H1 (cell line): ENCODE data around the gene NFIX. TPM values are rescaled to one million over a fixed set of nuclear protein-coding genes. Genes with fewer than 3 reads are reported as not detected.
A peak's percentile ranks its signal among the peaks of the same experiment; 100 is the strongest.

ENCODE experiments used
- CTCF ChIA-PET: fragments of 300-600 bp; sonication (Branson Sonifier 250); formaldehyde crosslinking; loops from one replicate; lab custom pipeline; 2021; ENCODE audit not compliant: partially characterized antibody; lab: Charles Lee
- POLR2A ChIA-PET: fragments of 300-600 bp; sonication (Branson Sonifier 250); formaldehyde crosslinking; loops from one replicate; lab custom pipeline; 2021; ENCODE audit warnings: inconsistent platforms; ENCODE audit not compliant: partially characterized antibody; lab: Charles Lee
- DNase-seq, 2 experiments: peaks; one replicate each; pipeline versions ENCODE4 v3.0.0 to v3.0.0-alpha.2; 2010 to 2022; ENCODE audit warnings: low spot score in 2 of 2, low read depth in 1 of 2, mixed read lengths in 1 of 2
- FAIRE-seq: peaks from 2 replicates; lab custom pipeline; 2011; peaks lifted over from hg19 to GRCh38; lab: Jason Lieb, UNC
- H2AFZ ChIP-seq: 2 replicates; pipeline ENCODE4 v1.8.1; 2012; ENCODE audit warnings: low read length, inconsistent platforms
- H2AK5ac ChIP-seq: 2 replicates; pipeline ENCODE4 v1.6.1; 2013; ENCODE audit warnings: low read depth, low read length
- H2BK120ac ChIP-seq: replicated peaks from 2 replicates; pipeline ENCODE3; 2013; ENCODE audit warnings: low read depth, low read length, inconsistent platforms
- H2BK12ac ChIP-seq: 2 replicates; pipeline ENCODE4 v1.6.1; 2013; ENCODE audit warnings: low read depth, low read length
- H2BK15ac ChIP-seq: 2 replicates; pipeline ENCODE4 v1.6.1; 2013; ENCODE audit warnings: low read length
- H2BK20ac ChIP-seq: 2 replicates; pipeline ENCODE4 v1.6.1; 2013; ENCODE audit warnings: low read length
- H2BK5ac ChIP-seq: 2 replicates; pipeline ENCODE4 v1.6.1; 2013; ENCODE audit warnings: low read depth, low read length
- H3K14ac ChIP-seq: 2 replicates; pipeline ENCODE4 v1.6.1; 2013; ENCODE audit warnings: inconsistent platforms; ENCODE audit not compliant: insufficient read length
- H3K18ac ChIP-seq: 2 replicates; pipeline ENCODE4 v1.6.1; 2013; ENCODE audit warnings: low read length; ENCODE audit errors: extremely low read depth
- H3K23ac ChIP-seq: 2 replicates; pipeline ENCODE4 v1.6.1; 2013; ENCODE audit warnings: inconsistent platforms; ENCODE audit not compliant: insufficient read length
- H3K23me2 ChIP-seq: 2 replicates; pipeline ENCODE4 v1.6.1; 2013; ENCODE audit warnings: low read depth, low read length
- H3K27ac ChIP-seq: 2 replicates; pipeline ENCODE4 v1.6.1; 2011; ENCODE audit warnings: low read depth, low read length, inconsistent platforms
- H3K27me3 ChIP-seq, 4 experiments: replicated peaks in 1 of 4; 1 replicate in 1 of 4; 2 replicates in 3 of 4; pipeline versions ENCODE4 v1.6.1 to v1.8.1; 2011 to 2013; ENCODE audit warnings: low read length in 3 of 4, mild to moderate bottlenecking in 3 of 4, inconsistent platforms in 2 of 4, mixed read lengths in 2 of 4, moderate library complexity in 1 of 4; ENCODE audit not compliant: control insufficient read depth in 3 of 4, insufficient read depth in 3 of 4; ENCODE audit errors: extremely low read depth in 1 of 4
- H3K36me3 ChIP-seq, 4 experiments: 2 replicates each; pipeline versions ENCODE4 v1.6.1 to v1.8.1; 2011 to 2013; ENCODE audit warnings: mild to moderate bottlenecking in 4 of 4, low read length in 3 of 4, moderate library complexity in 2 of 4, control low read depth in 1 of 4, inconsistent platforms in 1 of 4; ENCODE audit not compliant: insufficient read depth in 4 of 4, control insufficient read depth in 2 of 4
- H3K4ac ChIP-seq: replicated peaks from 2 replicates; pipeline ENCODE3; 2013; ENCODE audit warnings: low read length, low read depth, mixed read lengths, inconsistent platforms; ENCODE audit not compliant: insufficient read length
- H3K4me1 ChIP-seq, 4 experiments: replicated peaks in 1 of 4; 1 replicate in 1 of 4; 2 replicates in 3 of 4; pipeline versions ENCODE4 v1.6.1 to v1.8.1; 2011 to 2013; ENCODE audit warnings: low read length in 3 of 4, inconsistent platforms in 2 of 4, mixed read lengths in 1 of 4; ENCODE audit not compliant: insufficient read depth in 4 of 4, control insufficient read depth in 3 of 4
- H3K4me2 ChIP-seq, 2 experiments: 2 replicates each; pipeline versions ENCODE4 v1.6.1 to v1.8.1; 2011 to 2013; ENCODE audit warnings: low read depth in 2 of 2, low read length in 2 of 2, control low read depth in 1 of 2, inconsistent platforms in 1 of 2, mild to moderate bottlenecking in 1 of 2; ENCODE audit not compliant: insufficient read depth in 1 of 2
- H3K4me3 ChIP-seq, 4 experiments: fragments of 200-600, 300-600 bp in 1 of 4; sonication (generic), shearing (Covaris generic), sonication (Bioruptor Twin) in 1 of 4; 2 replicates each; pipeline versions ENCODE4 v1.5.1 to v1.8.1; 2011 to 2016; ENCODE audit warnings: low read length in 4 of 4, low read depth in 3 of 4, control low read depth in 2 of 4, inconsistent platforms in 2 of 4, mild to moderate bottlenecking in 2 of 4, mixed read lengths in 1 of 4, moderate library complexity in 1 of 4; ENCODE audit not compliant: insufficient read depth in 2 of 4; ENCODE audit errors: extremely low read depth in 1 of 4
- H3K56ac ChIP-seq: replicated peaks from 2 replicates; pipeline ENCODE3; 2013; ENCODE audit warnings: low read depth, mild to moderate bottlenecking, mixed read lengths, low read length, inconsistent platforms; ENCODE audit not compliant: insufficient read length
- H3K79me1 ChIP-seq: 2 replicates; pipeline ENCODE4 v1.6.1; 2013; ENCODE audit warnings: low read depth, low read length, control low read depth
- H3K79me2 ChIP-seq, 2 experiments: 2 replicates each; pipeline versions ENCODE4 v1.6.1 to v1.8.1; 2012 to 2013; ENCODE audit warnings: low read length in 2 of 2, mild to moderate bottlenecking in 2 of 2, inconsistent platforms in 1 of 2; ENCODE audit not compliant: insufficient read depth in 2 of 2, control insufficient read depth in 1 of 2
- H3K9ac ChIP-seq, 4 experiments: replicated peaks in 1 of 4; 1 replicate in 1 of 4; 2 replicates in 3 of 4; pipeline versions ENCODE4 v1.6.1 to v1.8.1; 2011 to 2013; ENCODE audit warnings: low read depth in 3 of 4, low read length in 3 of 4, control low read depth in 2 of 4, mild to moderate bottlenecking in 2 of 4, moderate library complexity in 2 of 4, inconsistent platforms in 1 of 4; ENCODE audit errors: extremely low read depth in 1 of 4
- H3K9me3 ChIP-seq, 2 experiments: 2 replicates each; pipeline versions ENCODE4 v1.6.1 to v1.8.1; 2012 to 2013; ENCODE audit warnings: mild to moderate bottlenecking in 2 of 2, moderate library complexity in 2 of 2, control low read depth in 1 of 2, inconsistent platforms in 1 of 2, low read depth in 1 of 2, low read length in 1 of 2, mixed read lengths in 1 of 2; ENCODE audit not compliant: insufficient read depth in 2 of 2
- H4K20me1 ChIP-seq, 2 experiments: replicated peaks in 1 of 2; 2 replicates each; pipeline versions ENCODE3 to v1.8.1; 2011 to 2013; ENCODE audit warnings: inconsistent platforms in 2 of 2, low read length in 2 of 2, mild to moderate bottlenecking in 1 of 2; ENCODE audit not compliant: insufficient read depth in 2 of 2, control insufficient read depth in 1 of 2
- H4K5ac ChIP-seq: 2 replicates; pipeline ENCODE4 v1.6.1; 2013; ENCODE audit warnings: low read length, low read depth, mixed read lengths, inconsistent platforms; ENCODE audit not compliant: insufficient read length
- H4K8ac ChIP-seq: 2 replicates; pipeline ENCODE4 v1.8.0; 2013; ENCODE audit warnings: mild to moderate bottlenecking, moderate library complexity, low read length, inconsistent platforms; ENCODE audit not compliant: insufficient read depth; ENCODE audit errors: extremely low read depth
- H4K91ac ChIP-seq: replicated peaks from 2 replicates; pipeline ENCODE3; 2013; ENCODE audit warnings: low read length, mixed read lengths, inconsistent platforms; ENCODE audit not compliant: insufficient read length
- ASH2L ChIP-seq: fragments of 200-600, 300-600 bp; sonication (generic); IDR thresholded peaks from one replicate; pipeline ENCODE4 v1.7.1; 2017; ENCODE audit warnings: low read length
- KDM1A ChIP-seq: fragments of 200-600, 300-600 bp; sonication (generic); IDR thresholded peaks from 2 replicates; pipeline ENCODE4 v1.7.1; 2016; ENCODE audit warnings: mild to moderate bottlenecking, low read length, borderline replicate concordance
- MAX ChIP-seq: IDR thresholded peaks from 2 replicates; pipeline ENCODE4 v1.6.1; 2012; ENCODE audit warnings: inconsistent platforms
- TCF12 ChIP-seq: IDR thresholded peaks from 2 replicates; pipeline ENCODE4 v1.6.1; 2011; ENCODE audit warnings: low read depth, mild to moderate bottlenecking, low read length
- WGBS, 2 experiments: shearing (Covaris generic) in 1 of 2; methylation state at CpG; one replicate each; pipeline versions ENCODE4 v1.1.6 to v1.1.7; 2013 to 2015; ENCODE audit warnings: low lambda C conversion rate in 2 of 2, mixed read lengths in 2 of 2, inconsistent platforms in 1 of 2, low coverage in 1 of 2, missing lambda C conversion rate in 1 of 2; ENCODE audit not compliant: insufficient replicate concordance in 2 of 2, insufficient coverage in 1 of 2, insufficient read length in 1 of 2; ENCODE audit errors: extremely low coverage in 1 of 2, missing lambda C conversion rate in 1 of 2; 5-methylcytosine and 5-hydroxymethylcytosine counted together
- polyA plus RNA-seq, 7 experiments: library from polyadenylated mRNA; depleted of rRNA in 3 of 7; stranded (reverse) in 5 of 7; unstranded in 2 of 7; fragments of >200 nt in 5 of 7; fragments of 200-250 nt in 2 of 7; gene quantifications; 1 replicate in 5 of 7; 2 replicates in 1 of 7; 4 replicates in 1 of 7; pipeline versions ENCODE4 v1.2.1 to v1.2.3, GENCODE V29; 2011 to 2013; ENCODE audit warnings: missing spikeins in 2 of 7, mixed read lengths in 2 of 7
- total RNA-seq: library from RNA; stranded (reverse); fragmentation: NEBNext Ultra II Directional; extraction: Animal tissue kit (Norgen Biotek cat#: 25700); gene quantifications from 2 replicates; pipeline ENCODE4 v1.2.1, GENCODE V29; 2021

NFIX gene
- total and polyA plus RNA-seq, 2 of the 8 experiments (the other 6 are each of a cell fraction or from before 2014, with no cell fraction given), result 0.03 to 0.20 TPM

DNA sequence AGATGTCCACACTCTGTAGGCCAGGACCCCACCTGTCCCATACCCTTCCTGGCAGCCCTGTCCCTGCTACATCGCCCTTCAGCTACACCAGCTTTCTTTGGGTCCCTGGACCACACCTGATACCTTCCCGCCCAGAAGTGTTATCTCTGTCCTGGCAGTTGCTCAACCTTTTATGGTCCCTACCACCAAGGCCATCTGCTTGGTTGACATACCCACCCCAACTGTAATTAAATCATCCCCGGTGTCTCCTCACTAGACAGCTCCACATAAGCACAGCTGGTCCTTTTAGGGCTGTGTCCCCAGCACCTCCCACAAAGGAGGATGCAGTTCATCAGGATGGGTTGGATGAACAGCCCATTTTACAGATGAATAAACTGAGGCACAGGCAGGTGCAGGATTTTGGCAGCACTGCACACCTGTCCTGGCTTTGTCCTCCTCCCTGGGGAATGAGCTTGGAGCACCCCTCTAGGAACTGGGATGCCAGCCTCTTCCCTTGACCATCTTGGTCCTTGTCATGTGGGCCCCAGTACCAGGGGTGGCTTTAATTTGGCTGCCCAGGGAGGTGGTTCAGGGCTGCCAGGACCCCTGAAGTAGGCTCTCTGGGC lies 135.7 kb downstream of the NFIX start:
- Histone ChIP-seq H2AFZ (no peak overlapping the region), H3K27ac (no peak overlapping the region), H3K56ac (no peak overlapping the region), H3K79me2 (peaks cover 22 to 88% of the 10 kb centered on the region in 2 experiments), H3K4me2 (no peak overlapping the region), H4K8ac (no peak overlapping the region), H3K23me2 (no peaks in the 10 kb centered on the region), H2BK20ac (no peak overlapping the region), H3K79me1 (peaks cover 35% of the 10 kb centered on the region), H2BK15ac (no peak overlapping the region), H4K20me1 (peaks cover 44 to 63% of the 10 kb centered on the region in 2 experiments), H3K36me3 (peaks cover 0 to 26% (median 16%) of the 10 kb centered on the region in 4 experiments), H3K9ac (no peak overlapping the region), H3K14ac (no peak overlapping the region), H3K4me3 (no peak overlapping the region), H3K9me3 (no peaks in the 10 kb centered on the region), H4K5ac (no peak overlapping the region), H2AK5ac (no peak overlapping the region), H3K27me3 (no peaks in the 10 kb centered on the region), H3K4ac (no peak overlapping the region), H2BK12ac (no peak overlapping the region), H3K18ac (no peak overlapping the region), H2BK5ac (no peak overlapping the region), H2BK120ac (no peak overlapping the region), H3K4me1 (no peaks in the 10 kb centered on the region), H4K91ac (no peak overlapping the region), H3K23ac (no peak overlapping the region)
- FAIRE-seq (no peak), DNase-seq (no peak)
- CTCF ChIA-PET, result interaction anchor here (0.6 to 3.2 kb wide), 7 partner anchors 11 to 1694 kb away, joined by 3 to 8 read pairs (median 3); no protein-coding TSS in a partner anchor
- TF ChIP-seq MAX (no peak), ASH2L (no peak), TCF12 (no peak), KDM1A (0 out of 2 replicates have a peak, but pooled peaks have one; percentile 27)
- POLR2A ChIA-PET, result interaction anchor here (1.0 to 14.8 kb wide), 9 partner anchors 11 to 178 kb away, joined by 3 to 228 read pairs (median 5); partner anchors contain the start of genes IER2, NACC1, STX10 and TRMT1
- 89% methylated on average over 3 of the region's 3 CpGs; no CpG with 5 or more reads in 1 of the 2 experiments for WGBS, 2 experiments
